HG03060 (cell line): ENCODE measurements around the gene REM2.

Experiments
- ATAC-seq: cut with Tn5 transposase; IDR thresholded peaks from one replicate; pipeline ENCODE4 v1.9.1; 2021; ENCODE audit warnings: low read depth, moderate number of reproducible peaks; ENCODE audit not compliant: unreplicated experiment

REM2 gene

GRCh38 chr14:22928237-22929103 lies 45.4 kb downstream of the REM2 start:
- ATAC-seq: no peak

GRCh38 chr14:22929104-22929960 lies 46.3 kb downstream of the REM2 start, which contains the start of gene PRMT5:
Gene PRMT5, minus strand, starts transcription at chr14:22929376. Its CDS starts 15 bp downstream, at chr14:22929361.
- ATAC-seq: peak; percentile 87

GRCh38 chr14:22929961-22930364 lies 46.9 kb downstream of the REM2 start:
- no peak for ATAC-seq

GRCh38 chr14:22932146-22932545 lies 49.1 kb downstream of the REM2 start:
- ATAC-seq: no peak

- no peak for ATAC-seq
Measured at GRCh38 chr14:22935156-22935555, 52.1 kb downstream of the REM2 start.
